ENCODE data around the gene MAN2C1.
A peak's percentile ranks its signal among the peaks of the same experiment; 100 is the strongest.

MAN2C1 gene

GRCh38 chr15:75348562-75349350, 19.7 kb downstream of the MAN2C1 start:
- Histone ChIP-seq H2BK15ac (ENCODE audit: low read length) (peak overlapping the region; percentile 37), H3K36me3 (replicated peaks in 1 of 2; ENCODE audit: control insufficient read depth in 2 of 2, insufficient read depth in 2 of 2, low read length in 2 of 2) (peaks cover under 1 to 4% of the 10 kb centered on the region in 2 donors), H4K91ac (ENCODE audit: low read depth, low read length, poor library complexity) (no peak overlapping the region), H3K9ac (ENCODE audit: low read depth, low read length, poor library complexity) (peak overlapping the region; percentile 93), H2BK12ac (ENCODE audit: low read length) (no peak overlapping the region), H3K79me1 (ENCODE audit: low read depth, low read length) (peaks cover 3% of the 10 kb centered on the region), H4K8ac (ENCODE audit: low read depth, low read length) (no peak overlapping the region), H3K14ac (ENCODE audit: low read length) (peak overlapping the region; percentile 82), H2AK5ac (ENCODE audit: low read depth, low read length) (peak overlapping the region; percentile 92), H2BK5ac (ENCODE audit: low read length) (peak overlapping the region; percentile 75), H3K18ac (ENCODE audit: low read length) (peak overlapping the region; percentile 97), H3K4me2 (ENCODE audit: insufficient read depth, low read length, poor library complexity, severe bottlenecking) (peak overlapping the region; percentile 97), H3K27ac (replicated peaks; ENCODE audit: low read length) (no peak overlapping the region), H3K4me1 (ENCODE audit: control insufficient read depth in 2 of 2, insufficient read depth in 1 of 2, low read depth in 1 of 2, low read length in 2 of 2) (peaks cover 3 to 6% of the 10 kb centered on the region in 2 donors), H2AFZ (ENCODE audit: low read length) (peak overlapping the region; percentile 99), H3K9me3 (replicated peaks in 1 of 2; ENCODE audit: control insufficient read depth in 2 of 2, insufficient read depth in 1 of 2, low read depth in 1 of 2, low read length in 2 of 2) (peaks cover 0 to 3% of the 10 kb centered on the region in 2 donors), H3K4me3 (ENCODE audit: low read length in 2 of 2) (peak overlapping the region; percentile 75 to 86), H3K4ac (ENCODE audit: low read length) (peak overlapping the region; percentile 53), H3K23ac (ENCODE audit: low read depth, low read length, poor library complexity) (peak overlapping the region; percentile 15), H2BK120ac (ENCODE audit: low read depth, low read length) (peak overlapping the region; percentile 54), H3K27me3 (ENCODE audit: control insufficient read depth in 3 of 3, insufficient read depth in 3 of 3, low read depth in 1 of 3, low read length in 3 of 3) (peaks cover 0 to 23% (median 0%) of the 10 kb centered on the region in 3 experiments)
- DNase-seq (ENCODE audit: low spot score) = no peak
- no CpG with 5 or more reads among the region's 46 CpGs for WGBS, 2 donors (ENCODE audit: extremely low coverage in 2 of 2, insufficient read length in 2 of 2, insufficient replicate concordance in 1 of 2)

DNA sequence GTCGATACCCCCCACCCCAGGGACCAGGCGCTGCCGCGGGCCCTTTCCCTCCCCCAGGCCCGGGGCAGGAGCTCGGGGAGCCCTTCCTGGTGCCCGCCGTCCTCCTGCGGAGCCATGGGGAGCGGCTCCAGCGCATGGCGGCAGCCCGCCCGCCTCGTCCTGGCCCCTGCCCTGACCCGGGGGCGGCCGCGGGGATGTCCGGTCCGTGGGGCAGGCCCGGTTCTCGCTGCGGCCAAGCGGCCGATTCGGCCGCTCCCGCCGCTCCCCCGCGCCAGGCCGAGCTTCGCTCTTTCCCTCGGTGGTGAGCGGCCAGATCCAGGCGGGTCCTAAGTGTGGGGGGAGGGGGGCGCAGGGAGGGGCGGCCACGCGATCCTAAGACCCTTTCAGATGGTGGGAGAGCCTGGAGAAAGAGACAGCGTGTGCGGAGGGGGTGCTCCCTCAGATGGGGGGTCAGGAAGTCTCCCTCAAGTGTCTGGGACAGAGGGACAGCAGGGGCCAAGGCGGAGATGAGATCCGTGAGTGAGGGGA, 20.3 kb downstream of the MAN2C1 start:
- Histone ChIP-seq H2AK5ac (ENCODE audit: low read depth, low read length) (peak overlapping the region; percentile 97), H2BK12ac (ENCODE audit: low read length) (no peak overlapping the region), H3K4me2 (ENCODE audit: insufficient read depth, low read length, poor library complexity, severe bottlenecking) (peak overlapping the region; percentile 97)

GRCh38 chr15:75347222-75348033, 21.0 kb downstream of the MAN2C1 start:
- Histone ChIP-seq H3K27me3 (ENCODE audit: control insufficient read depth in 3 of 3, insufficient read depth in 3 of 3, low read depth in 1 of 3, low read length in 3 of 3) (peaks cover 0 to 23% (median 0%) of the 10 kb centered on the region in 3 experiments), H3K9me3 (replicated peaks in 1 of 2; ENCODE audit: control insufficient read depth in 2 of 2, insufficient read depth in 1 of 2, low read depth in 1 of 2, low read length in 2 of 2) (peaks cover 0 to 3% of the 10 kb centered on the region in 2 donors), H3K4me3 (ENCODE audit: low read length in 2 of 2) (peak overlapping the region; percentile 75 to 86), H3K18ac (ENCODE audit: low read length) (peak overlapping the region; percentile 97), H2AK5ac (ENCODE audit: low read depth, low read length) (peak overlapping the region; percentile 97), H2BK12ac (ENCODE audit: low read length) (no peak overlapping the region), H2BK120ac (ENCODE audit: low read depth, low read length) (peak overlapping the region; percentile 91), H2BK15ac (ENCODE audit: low read length) (peak overlapping the region; percentile 33), H3K4me1 (ENCODE audit: control insufficient read depth in 2 of 2, insufficient read depth in 1 of 2, low read depth in 1 of 2, low read length in 2 of 2) (peaks cover 3 to 6% of the 10 kb centered on the region in 2 donors), H4K91ac (ENCODE audit: low read depth, low read length, poor library complexity) (no peak overlapping the region), H2BK5ac (ENCODE audit: low read length) (no peak overlapping the region), H3K27ac (replicated peaks; ENCODE audit: low read length) (no peak overlapping the region), H2AFZ (ENCODE audit: low read length) (peak overlapping the region; percentile 99), H3K9ac (ENCODE audit: low read depth, low read length, poor library complexity) (peak overlapping the region; percentile 93), H3K36me3 (replicated peaks in 1 of 2; ENCODE audit: control insufficient read depth in 2 of 2, insufficient read depth in 2 of 2, low read length in 2 of 2) (peaks cover 0 to 2% of the 10 kb centered on the region in 2 donors), H3K4ac (ENCODE audit: low read length) (no peak overlapping the region), H3K23ac (ENCODE audit: low read depth, low read length, poor library complexity) (peak overlapping the region; percentile 15), H3K14ac (ENCODE audit: low read length) (peak overlapping the region; percentile 94), H3K79me1 (ENCODE audit: low read depth, low read length) (peaks cover 3% of the 10 kb centered on the region), H4K8ac (ENCODE audit: low read depth, low read length) (no peak overlapping the region), H3K4me2 (ENCODE audit: insufficient read depth, low read length, poor library complexity, severe bottlenecking) (peak overlapping the region; percentile 97)
- DNase-seq (ENCODE audit: low spot score) = no peak
- no CpG with 5 or more reads among the region's 65 CpGs for WGBS, 2 donors (ENCODE audit: extremely low coverage in 2 of 2, insufficient read length in 2 of 2, insufficient replicate concordance in 1 of 2)

More for the DNA sequence above, 20.3 kb downstream of the MAN2C1 start:
- H3K79me1 ChIP-seq (ENCODE audit: low read depth, low read length) = peaks cover 3% of the 10 kb centered on the region
- peak overlapping the region; percentile 94 for H3K14ac ChIP-seq (ENCODE audit: low read length)
- no peak for DNase-seq (ENCODE audit: low spot score)
- H2BK15ac ChIP-seq (ENCODE audit: low read length) = peak overlapping the region; percentile 33
- peaks cover 0 to 4% of the 10 kb centered on the region in 2 donors for H3K36me3 ChIP-seq (replicated peaks in 1 of 2; ENCODE audit: control insufficient read depth in 2 of 2, insufficient read depth in 2 of 2, low read length in 2 of 2)
- peak overlapping the region; percentile 97 for H3K18ac ChIP-seq (ENCODE audit: low read length)
- peak overlapping the region; percentile 15 for H3K23ac ChIP-seq (ENCODE audit: low read depth, low read length, poor library complexity)
- no peak overlapping the region for H4K8ac ChIP-seq (ENCODE audit: low read depth, low read length)
- H3K4ac ChIP-seq (ENCODE audit: low read length) = no peak overlapping the region
- peaks cover 0 to 23% (median 0%) of the 10 kb centered on the region in 3 experiments for H3K27me3 ChIP-seq (ENCODE audit: control insufficient read depth in 3 of 3, insufficient read depth in 3 of 3, low read depth in 1 of 3, low read length in 3 of 3)
- peak overlapping the region; percentile 75 to 86 for H3K4me3 ChIP-seq (ENCODE audit: low read length in 2 of 2)
- no peak overlapping the region for H4K91ac ChIP-seq (ENCODE audit: low read depth, low read length, poor library complexity)
- no peak overlapping the region for H3K27ac ChIP-seq (replicated peaks; ENCODE audit: low read length)
- no CpG with 5 or more reads among the region's 45 CpGs for WGBS, 2 donors (ENCODE audit: extremely low coverage in 2 of 2, insufficient read length in 2 of 2, insufficient replicate concordance in 1 of 2)
- H3K9ac ChIP-seq (ENCODE audit: low read depth, low read length, poor library complexity) = peak overlapping the region; percentile 93
- peak overlapping the region; percentile 99 for H2AFZ ChIP-seq (ENCODE audit: low read length)
- peak overlapping the region; percentile 91 for H2BK120ac ChIP-seq (ENCODE audit: low read depth, low read length)
- H3K4me1 ChIP-seq (ENCODE audit: control insufficient read depth in 2 of 2, insufficient read depth in 1 of 2, low read depth in 1 of 2, low read length in 2 of 2) = peaks cover 3 to 6% of the 10 kb centered on the region in 2 donors
- H3K9me3 ChIP-seq (replicated peaks in 1 of 2; ENCODE audit: control insufficient read depth in 2 of 2, insufficient read depth in 1 of 2, low read depth in 1 of 2, low read length in 2 of 2) = peaks cover 0 to 3% of the 10 kb centered on the region in 2 donors
- peak overlapping the region; percentile 75 for H2BK5ac ChIP-seq (ENCODE audit: low read length)

Data from neuronal stem cell (in vitro differentiated cells).